Panc1 (cell line): ENCODE data around the gene NDC1. TPM values are rescaled to one million over a fixed set of nuclear protein-coding genes. Genes with fewer than 3 reads are reported as not detected.

Source experiments
- ATAC-seq: fragments of 200-7000 bp; cut with Tn5 transposase; 2 replicates; pipeline ENCODE4 v1.9.1; 2020; ENCODE audit warnings: mild to moderate bottlenecking, moderate library complexity
- BruUV-seq: library from RNA; stranded (reverse); fragments of 400-500 nt; replicated peaks from 2 replicates; lab custom pipeline; 2021; lab: Mats Ljungman, UMichigan
- CTCF ChIA-PET: fragments of 300-600 bp; sonication (Branson Sonifier 250); formaldehyde crosslinking; loops from one replicate; lab custom pipeline; 2022; ENCODE audit warnings: antibody characterized with exemption; lab: Charles Lee
- POLR2A ChIA-PET: fragments of 300-600 bp; sonication (Branson Sonifier 250); formaldehyde crosslinking; loops from one replicate; lab custom pipeline; 2022; ENCODE audit warnings: antibody characterized with exemption; lab: Charles Lee
- DNase-seq: peaks from one replicate; pipeline ENCODE4 v3.0.0-alpha.2; 2010; ENCODE audit warnings: low read depth, low spot score
- H3K27ac ChIP-seq: 2 replicates; pipeline ENCODE4 v1.5.1; 2011; ENCODE audit warnings: mild to moderate bottlenecking, low read length, inconsistent platforms
- H3K27me3 ChIP-seq: fragments of 200-500 bp; sonication (Bioruptor generic); 2 replicates; pipeline ENCODE4 v1.6.0; 2014; ENCODE audit warnings: low read length, inconsistent platforms; ENCODE audit not compliant: control insufficient read depth, insufficient read depth
- H3K36me3 ChIP-seq: fragments of 200-500 bp; sonication (Bioruptor generic); 2 replicates; pipeline ENCODE4 v1.5.1; 2014; ENCODE audit warnings: inconsistent platforms, mild to moderate bottlenecking, low read length, moderate library complexity; ENCODE audit not compliant: control insufficient read depth, insufficient read depth
- H3K4me1 ChIP-seq: 2 replicates; pipeline ENCODE4 v1.5.1; 2011; ENCODE audit warnings: inconsistent platforms, mild to moderate bottlenecking, low read length, moderate library complexity; ENCODE audit not compliant: control insufficient read depth, insufficient read depth
- H3K4me3 ChIP-seq, 2 experiments: 2 replicates each; pipeline ENCODE4 v1.5.1; 2011 to 2012; ENCODE audit warnings: low read depth in 2 of 2, low read length in 2 of 2, mild to moderate bottlenecking in 2 of 2, inconsistent platforms in 1 of 2, moderate library complexity in 1 of 2
- H3K9me3 ChIP-seq: fragments of 200-500 bp; sonication (Bioruptor generic); 2 replicates; pipeline ENCODE4 v1.5.1; 2014; ENCODE audit warnings: low read depth, mild to moderate bottlenecking, inconsistent platforms, low read length, moderate library complexity; ENCODE audit not compliant: control insufficient read depth, insufficient read depth
- CTCF ChIP-seq: fragments of 450-650 bp; IDR thresholded peaks from 2 replicates; pipeline ENCODE4 v1.5.1; 2017; ENCODE audit warnings: mild to moderate bottlenecking
- POLR2AphosphoS5 ChIP-seq: IDR thresholded peaks from 2 replicates; pipeline ENCODE4 v1.6.1; 2012; ENCODE audit warnings: mild to moderate bottlenecking, low read depth, low read length, moderate library complexity
- REST ChIP-seq, 2 experiments: IDR thresholded peaks; 2 replicates each; pipeline ENCODE4 v1.6.1; 2011 to 2012; ENCODE audit warnings: low read depth in 2 of 2, control low read depth in 1 of 2, low read length in 1 of 2, mild to moderate bottlenecking in 1 of 2, moderate library complexity in 1 of 2; ENCODE audit not compliant: insufficient read depth in 1 of 2
- SIN3A ChIP-seq: IDR thresholded peaks from 2 replicates; pipeline ENCODE4 v1.6.1; 2012; ENCODE audit warnings: low read depth, mild to moderate bottlenecking, low read length, moderate library complexity, borderline replicate concordance; ENCODE audit not compliant: insufficient read depth
- TCF7L2 ChIP-seq: IDR thresholded peaks from 2 replicates; pipeline ENCODE4 v1.6.1; 2011; ENCODE audit warnings: mild to moderate bottlenecking, low read depth, low read length, inconsistent platforms
- in situ Hi-C: cut with HindIII; loops from 2 replicates; pipeline ENCODE4 v1.10.0; 2016; ENCODE audit warnings: low sequenced_read_pairs, low pct_unique_long_range_greater_than_20kb
- intact Hi-C: fragments of 100-400 bp; cut with micrococcal nuclease; formaldehyde crosslinking; loops from one replicate; pipeline ENCODE4 v1.10.0; 2022; ENCODE audit not compliant: unreplicated experiment
- total RNA-seq: library from RNA; stranded (reverse); gene quantifications from one replicate; pipeline ENCODE4 v1.2.1, GENCODE V29; 2021; ENCODE audit not compliant: unreplicated experiment

The NDC1 gene
- total RNA-seq, 1 experiment from 2014 or later: 44.4 TPM

- ChIA-PET CTCF (no interaction called here), POLR2A (no interaction called here)
- intact Hi-C loops (no loop called here), in situ Hi-C loops (no loop called here)
- ATAC-seq: no peak
- H3K4me3 ChIP-seq: no peak overlapping the region
- no peak for TF ChIP-seq SIN3A
- no peak for TF ChIP-seq TCF7L2
- TF ChIP-seq REST (IDR thresholded peaks at IDR 0.05; ENCODE audit: insufficient read depth in 1 of 2, low read depth in 2 of 2, low read length in 1 of 2): no peak
- no peak for TF ChIP-seq CTCF
- TF ChIP-seq POLR2AphosphoS5: no peak
- H3K9me3 ChIP-seq: no peaks in the 10 kb centered on the region
- no peak overlapping the region for H3K27ac ChIP-seq
- DNase-seq: no peak
- H3K36me3 ChIP-seq: no peaks in the 10 kb centered on the region
- peaks cover 14% of the 10 kb centered on the region for H3K27me3 ChIP-seq
- no TSS peak for BruUV-seq
- peaks cover 6% of the 10 kb centered on the region; the same call in 1 of the 2 replicates for H3K4me1 ChIP-seq
Observed at GRCh38 chr1:53735261-53735660, 102.8 kb downstream of the NDC1 start.

GRCh38 chr1:53734650-53735211 lies 103.4 kb downstream of the NDC1 start:
- no TSS peak for BruUV-seq
- POLR2A ChIA-PET: no interaction called here
- intact Hi-C loops: no loop called here
- no peak for TF ChIP-seq SIN3A
- no peak for TF ChIP-seq CTCF
- TF ChIP-seq REST (IDR thresholded peaks at IDR 0.05; ENCODE audit: insufficient read depth in 1 of 2, low read depth in 2 of 2, low read length in 1 of 2): no peak
- TF ChIP-seq POLR2AphosphoS5: no peak
- TF ChIP-seq TCF7L2: no peak
- CTCF ChIA-PET: no interaction called here
- in situ Hi-C loops: no loop called here
- no peak for ATAC-seq
- Histone ChIP-seq H3K9me3 (no peaks in the 10 kb centered on the region), H3K27me3 (peaks cover 14% of the 10 kb centered on the region), H3K27ac (no peak overlapping the region), H3K4me1 (peaks cover 6% of the 10 kb centered on the region; the same call in 1 of the 2 replicates), H3K4me3 (no peak overlapping the region), H3K36me3 (no peaks in the 10 kb centered on the region)
- DNase-seq: no peak
